ENCODE measurements around the gene YEATS2.
"Not testable (repeated sequence)": the region's sequence is repeated elsewhere in the genome, so short reads cannot be mapped to it uniquely, and the experiment has no call there.

The YEATS2 gene

GRCh38 chr3:183775781-183776180, 78.2 kb downstream of the YEATS2 start:
- peak in 21 of 56 donors; percentile 4 to 42 (median 15) for DNase-seq

- DNase-seq, result not testable (repeated sequence)
Measured at GRCh38 chr3:183776451-183776850, 78.9 kb downstream of the YEATS2 start.

GRCh38 chr3:183777016-183777618, 79.5 kb downstream of the YEATS2 start:
- DNase-seq, result no peak

- peak in 1 of 56 donors; percentile 3 for DNase-seq
Measured at GRCh38 chr3:183779896-183780465, 82.4 kb downstream of the YEATS2 start.

- DNase-seq, result peak in 12 of 56 donors; percentile 14 to 52 (median 30)
Measured at GRCh38 chr3:183781246-183781645, 83.6 kb downstream of the YEATS2 start.

GRCh38 chr3:183782576-183783276, 85.1 kb downstream of the YEATS2 start:
- no peak for DNase-seq

- not testable (repeated sequence) for DNase-seq
Measured at GRCh38 chr3:183784503-183784902, 86.9 kb downstream of the YEATS2 start.

GRCh38 chr3:183789826-183790225, 92.2 kb downstream of the YEATS2 start:
- DNase-seq, result no peak

GRCh38 chr3:183790700-183791099, 93.1 kb downstream of the YEATS2 start:
- DNase-seq, result no peak

GRCh38 chr3:183792976-183793375, 95.4 kb downstream of the YEATS2 start:
- DNase-seq, result no peak

- DNase-seq, result no peak
Measured at GRCh38 chr3:183794452-183794851, 96.9 kb downstream of the YEATS2 start.

- no peak for DNase-seq
Measured at GRCh38 chr3:183796372-183796771, 98.8 kb downstream of the YEATS2 start.

GRCh38 chr3:183797996-183798395, 100.4 kb downstream of the YEATS2 start:
- DNase-seq, result no peak

GRCh38 chr3:183799461-183799860, 101.9 kb downstream of the YEATS2 start:
- peak in 3 of 56 donors; percentile 16 to 32 (median 20) for DNase-seq

- DNase-seq, result peak in 52 of 56 donors; percentile 14 to 94 (median 71)
Measured at GRCh38 chr3:183800243-183800863, 102.8 kb downstream of the YEATS2 start.

- DNase-seq, result no peak
Measured at GRCh38 chr3:183801601-183802000, 104.0 kb downstream of the YEATS2 start.

- DNase-seq, result peak in 4 of 56 donors; percentile 16 to 32 (median 25)
Measured at GRCh38 chr3:183802989-183803388, 105.4 kb downstream of the YEATS2 start.

GRCh38 chr3:183807209-183807728, 109.7 kb downstream of the YEATS2 start:
- DNase-seq, result no peak

- DNase-seq, result no peak
Measured at GRCh38 chr3:183807881-183808280, 110.3 kb downstream of the YEATS2 start.

- no peak for DNase-seq
Measured at GRCh38 chr3:183808355-183808754, 110.8 kb downstream of the YEATS2 start.

GRCh38 chr3:183809270-183809669, 111.7 kb downstream of the YEATS2 start:
- DNase-seq, result no peak
